ENCODE data around the gene PRKCA.

The PRKCA gene

GRCh38 chr17:66309793-66310192 is 7.4 kb downstream of the PRKCA start:
- TF ChIP-seq, protein P1, sequence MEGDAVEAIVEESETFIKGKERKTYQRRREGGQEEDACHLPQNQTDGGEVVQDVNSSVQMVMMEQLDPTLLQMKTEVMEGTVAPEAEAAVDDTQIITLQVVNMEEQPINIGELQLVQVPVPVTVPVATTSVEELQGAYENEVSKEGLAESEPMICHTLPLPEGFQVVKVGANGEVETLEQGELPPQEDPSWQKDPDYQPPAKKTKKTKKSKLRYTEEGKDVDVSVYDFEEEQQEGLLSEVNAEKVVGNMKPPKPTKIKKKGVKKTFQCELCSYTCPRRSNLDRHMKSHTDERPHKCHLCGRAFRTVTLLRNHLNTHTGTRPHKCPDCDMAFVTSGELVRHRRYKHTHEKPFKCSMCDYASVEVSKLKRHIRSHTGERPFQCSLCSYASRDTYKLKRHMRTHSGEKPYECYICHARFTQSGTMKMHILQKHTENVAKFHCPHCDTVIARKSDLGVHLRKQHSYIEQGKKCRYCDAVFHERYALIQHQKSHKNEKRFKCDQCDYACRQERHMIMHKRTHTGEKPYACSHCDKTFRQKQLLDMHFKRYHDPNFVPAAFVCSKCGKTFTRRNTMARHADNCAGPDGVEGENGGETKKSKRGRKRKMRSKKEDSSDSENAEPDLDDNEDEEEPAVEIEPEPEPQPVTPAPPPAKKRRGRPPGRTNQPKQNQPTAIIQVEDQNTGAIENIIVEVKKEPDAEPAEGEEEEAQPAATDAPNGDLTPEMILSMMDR (IDR thresholded peaks at IDR 0.05; ENCODE audit: low read depth, low read length, missing control alignments), result no peak
- DNase-seq (ENCODE audit: low read depth), result no peak
- no peak overlapping the region for H3K4me3 ChIP-seq (ENCODE audit: low read depth, low read length)

GRCh38 chr17:66310528-66311148 is 8.2 kb downstream of the PRKCA start:
- TF ChIP-seq, protein P1 (IDR thresholded peaks at IDR 0.05; ENCODE audit: low read depth, low read length, missing control alignments), result no peak
- DNase-seq (ENCODE audit: low read depth), result no peak
- H3K4me3 ChIP-seq (ENCODE audit: low read depth, low read length), result no peak overlapping the region

DNA sequence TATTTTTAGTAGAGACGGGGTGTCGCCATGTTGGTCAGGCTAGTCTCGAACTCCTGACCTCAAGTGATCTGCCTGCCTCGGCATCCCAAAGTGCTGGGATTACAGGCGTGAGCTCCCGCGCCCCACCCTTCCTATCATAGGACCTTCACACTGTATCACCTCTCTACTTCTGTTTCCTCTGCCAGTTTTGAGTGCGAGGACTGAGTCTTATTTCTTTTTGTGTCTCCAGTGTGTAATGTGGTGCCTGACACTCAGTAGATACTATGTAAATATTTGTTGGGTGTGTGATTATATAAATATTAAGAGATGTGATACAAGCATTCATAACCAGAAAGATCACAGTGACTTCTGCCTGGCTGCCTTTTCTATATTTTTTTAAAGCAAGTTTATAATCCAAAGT is 10.5 kb downstream of the PRKCA start:
- H3K4me3 ChIP-seq (ENCODE audit: low read depth, low read length), result no peak overlapping the region
- DNase-seq (ENCODE audit: low read depth), result no peak
- TF ChIP-seq, protein P1 (IDR thresholded peaks at IDR 0.05; ENCODE audit: low read depth, low read length, missing control alignments), result no peak

DNA sequence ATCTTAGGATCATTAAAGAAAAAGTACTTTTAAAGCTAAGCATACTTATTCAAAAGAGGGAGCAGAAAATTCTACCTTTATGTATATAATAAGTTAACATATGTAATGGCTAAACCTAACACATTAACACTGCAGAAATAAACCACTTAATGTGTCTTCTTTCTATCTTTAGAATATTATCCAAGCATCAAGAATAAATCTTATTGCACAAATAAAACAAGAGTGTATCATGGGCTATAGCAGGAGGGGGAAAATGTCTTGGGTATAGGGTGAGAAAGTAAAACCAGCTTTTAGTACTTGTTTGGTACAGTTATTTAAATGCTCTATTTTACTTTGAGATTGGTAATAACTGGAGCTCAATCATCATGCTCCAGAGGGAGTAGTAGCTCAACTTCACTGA is 10.9 kb downstream of the PRKCA start:
- DNase-seq (ENCODE audit: low read depth), result no peak

GRCh38 chr17:66313995-66314659 is 11.7 kb downstream of the PRKCA start:
- H3K4me3 ChIP-seq (ENCODE audit: low read depth, low read length), result no peak overlapping the region
- DNase-seq (ENCODE audit: low read depth), result no peak
- TF ChIP-seq, protein P1 (IDR thresholded peaks at IDR 0.05; ENCODE audit: low read depth, low read length, missing control alignments), result no peak

More for the DNA sequence above, 10.9 kb downstream of the PRKCA start:
- H3K4me3 ChIP-seq (ENCODE audit: low read depth, low read length), result no peak overlapping the region
- TF ChIP-seq, protein P1 (IDR thresholded peaks at IDR 0.05; ENCODE audit: low read depth, low read length, missing control alignments), result no peak

GRCh38 chr17:66317629-66318028 is 15.2 kb downstream of the PRKCA start:
- no peak for DNase-seq (ENCODE audit: low read depth)
- H3K4me3 ChIP-seq (ENCODE audit: low read depth, low read length), result no peak overlapping the region
- TF ChIP-seq, protein P1 (IDR thresholded peaks at IDR 0.05; ENCODE audit: low read depth, low read length, missing control alignments), result no peak

DNA sequence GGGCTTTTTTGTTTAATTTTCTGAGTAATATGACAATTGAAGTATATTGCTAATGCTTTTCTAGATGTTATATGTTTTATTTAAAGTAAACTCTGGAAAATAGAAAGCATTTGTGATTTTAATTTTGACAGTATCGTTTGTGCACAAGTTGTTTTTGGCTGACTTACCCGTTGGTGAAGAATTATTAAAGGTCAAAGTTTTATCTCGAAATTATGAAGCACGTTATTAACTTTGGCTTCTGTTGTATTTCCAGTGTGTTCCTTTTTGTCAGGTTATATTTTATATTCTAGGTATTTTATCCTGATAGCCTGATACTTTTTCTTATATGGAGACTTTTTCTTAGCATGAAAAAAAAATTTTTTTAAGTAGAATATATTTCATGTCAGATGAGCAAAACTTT is 16.8 kb downstream of the PRKCA start:
- no peak for DNase-seq (ENCODE audit: low read depth)
- TF ChIP-seq, protein P1 (IDR thresholded peaks at IDR 0.05; ENCODE audit: low read depth, low read length, missing control alignments), result no peak
- H3K4me3 ChIP-seq (ENCODE audit: low read depth, low read length), result no peak overlapping the region

Measured in GM12864 (cell line).